Mucosa of rectum (tissue), 2 donors: Measurements from ENCODE around the gene LRRC28.

Source experiments
- H3K27ac ChIP-seq, 2 donors: one replicate each; pipeline ENCODE4 v1.7.0; 2013; ENCODE audit warnings: inconsistent platforms in 2 of 2, low read depth in 2 of 2, low read length in 2 of 2
- H3K27me3 ChIP-seq, 2 donors: one replicate each; pipeline ENCODE4 v1.7.0; 2013; ENCODE audit warnings: low read length in 2 of 2; ENCODE audit not compliant: control insufficient read depth in 2 of 2, insufficient read depth in 2 of 2
- H3K36me3 ChIP-seq, 2 donors: one replicate each; pipeline ENCODE4 v1.7.0; 2013; ENCODE audit warnings: low read length in 2 of 2; ENCODE audit not compliant: control insufficient read depth in 2 of 2, insufficient read depth in 2 of 2
- H3K4me1 ChIP-seq, 2 donors: one replicate each; pipeline ENCODE4 v1.7.0; 2013; ENCODE audit warnings: low read length in 2 of 2, mild to moderate bottlenecking in 1 of 2; ENCODE audit not compliant: control insufficient read depth in 2 of 2, insufficient read depth in 2 of 2
- H3K4me3 ChIP-seq, 2 donors: one replicate each; pipeline ENCODE4 v1.7.0; 2013; ENCODE audit warnings: low read length in 2 of 2
- H3K9ac ChIP-seq, 2 donors: one replicate each; pipeline ENCODE4 v1.7.0; 2013; ENCODE audit warnings: low read length in 2 of 2, low read depth in 1 of 2, mild to moderate bottlenecking in 1 of 2
- H3K9me3 ChIP-seq, 2 donors: one replicate each; pipeline ENCODE4 v1.7.0; 2013; ENCODE audit warnings: low read length in 2 of 2; ENCODE audit not compliant: control insufficient read depth in 2 of 2
- donor health status: healthy.
- donor health status: Normal muscosa, but diverticular disease.

LRRC28 gene

DNA sequence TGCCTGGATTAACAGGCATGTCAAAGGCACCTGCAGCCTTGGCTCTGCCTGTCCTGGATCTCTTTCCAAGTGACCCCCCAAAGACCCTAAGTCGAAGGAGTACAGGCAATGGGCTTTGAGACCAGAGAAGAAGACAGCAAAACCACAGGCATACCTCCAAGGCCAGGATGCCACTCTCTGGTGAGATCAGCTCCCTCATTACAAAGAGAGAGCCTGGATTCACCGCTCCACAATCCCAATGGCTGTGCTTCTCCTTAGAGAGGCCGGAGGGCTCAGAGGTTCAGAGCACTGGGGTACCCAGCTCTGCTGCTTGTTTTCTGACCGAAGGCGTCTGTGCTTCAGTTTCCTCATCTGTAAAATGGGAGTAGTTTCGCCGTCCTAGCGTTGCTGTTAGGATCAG, 160.0 kb downstream of the LRRC28 start:
- Histone ChIP-seq H3K4me1 (peaks cover 9 to 11% of the 10 kb centered on the region in 2 donors), H3K4me3 (no peak overlapping the region), H3K9me3 (no peaks in the 10 kb centered on the region), H3K36me3 (no peaks in the 10 kb centered on the region), H3K27ac (no peak overlapping the region), H3K27me3 (no peaks in the 10 kb centered on the region), H3K9ac (no peak overlapping the region)

DNA sequence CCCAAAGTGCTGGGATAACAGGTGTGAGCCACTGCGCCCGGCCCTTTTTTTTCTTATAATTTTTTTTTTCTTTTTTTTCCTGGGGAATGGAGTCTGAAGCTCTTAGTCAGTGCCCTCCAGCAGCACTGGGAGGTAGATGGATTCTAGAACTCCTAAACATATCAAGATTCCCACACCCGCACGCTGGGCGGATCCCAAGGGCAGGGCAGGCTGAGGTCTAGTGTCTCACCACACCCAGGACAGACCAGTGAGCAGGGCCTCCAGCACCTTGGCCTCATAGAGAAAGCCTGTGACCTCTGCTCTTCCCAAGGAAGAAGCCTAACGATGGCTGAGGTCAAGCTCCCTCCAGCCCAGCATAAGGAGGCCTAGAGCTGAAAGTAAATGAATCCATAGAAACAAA, 160.8 kb downstream of the LRRC28 start:
- Histone ChIP-seq H3K27me3 (no peaks in the 10 kb centered on the region), H3K36me3 (no peaks in the 10 kb centered on the region), H3K9me3 (no peaks in the 10 kb centered on the region), H3K4me3 (no peak overlapping the region), H3K4me1 (peaks cover 9 to 11% of the 10 kb centered on the region in 2 donors), H3K9ac (no peak overlapping the region), H3K27ac (no peak overlapping the region)

DNA sequence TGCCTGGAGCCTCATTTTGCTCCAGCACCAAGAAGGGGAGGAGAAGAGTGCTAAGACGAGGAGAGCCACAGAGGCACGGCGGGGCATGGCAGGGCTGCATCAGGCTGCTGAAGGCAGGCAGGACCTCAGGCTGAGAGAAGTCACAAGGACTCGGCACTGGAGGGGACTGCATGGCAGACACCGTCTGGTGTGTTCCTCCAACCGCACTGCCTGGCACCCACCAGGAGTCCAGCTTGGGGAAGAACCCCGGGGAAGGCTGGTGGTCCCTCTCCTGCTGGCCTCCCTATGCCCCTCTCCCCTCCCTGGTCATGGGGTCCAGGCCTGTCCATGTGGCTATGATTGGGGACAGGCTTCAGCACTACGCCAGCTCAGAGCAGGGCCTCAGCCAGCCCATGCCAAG, 161.3 kb downstream of the LRRC28 start:
- no peak overlapping the region for H3K4me3 ChIP-seq
- no peaks in the 10 kb centered on the region for H3K9me3 ChIP-seq
- H3K36me3 ChIP-seq = no peaks in the 10 kb centered on the region
- no peak overlapping the region for H3K9ac ChIP-seq
- peaks cover 9 to 11% of the 10 kb centered on the region in 2 donors for H3K4me1 ChIP-seq
- no peak overlapping the region for H3K27ac ChIP-seq
- no peaks in the 10 kb centered on the region for H3K27me3 ChIP-seq

DNA sequence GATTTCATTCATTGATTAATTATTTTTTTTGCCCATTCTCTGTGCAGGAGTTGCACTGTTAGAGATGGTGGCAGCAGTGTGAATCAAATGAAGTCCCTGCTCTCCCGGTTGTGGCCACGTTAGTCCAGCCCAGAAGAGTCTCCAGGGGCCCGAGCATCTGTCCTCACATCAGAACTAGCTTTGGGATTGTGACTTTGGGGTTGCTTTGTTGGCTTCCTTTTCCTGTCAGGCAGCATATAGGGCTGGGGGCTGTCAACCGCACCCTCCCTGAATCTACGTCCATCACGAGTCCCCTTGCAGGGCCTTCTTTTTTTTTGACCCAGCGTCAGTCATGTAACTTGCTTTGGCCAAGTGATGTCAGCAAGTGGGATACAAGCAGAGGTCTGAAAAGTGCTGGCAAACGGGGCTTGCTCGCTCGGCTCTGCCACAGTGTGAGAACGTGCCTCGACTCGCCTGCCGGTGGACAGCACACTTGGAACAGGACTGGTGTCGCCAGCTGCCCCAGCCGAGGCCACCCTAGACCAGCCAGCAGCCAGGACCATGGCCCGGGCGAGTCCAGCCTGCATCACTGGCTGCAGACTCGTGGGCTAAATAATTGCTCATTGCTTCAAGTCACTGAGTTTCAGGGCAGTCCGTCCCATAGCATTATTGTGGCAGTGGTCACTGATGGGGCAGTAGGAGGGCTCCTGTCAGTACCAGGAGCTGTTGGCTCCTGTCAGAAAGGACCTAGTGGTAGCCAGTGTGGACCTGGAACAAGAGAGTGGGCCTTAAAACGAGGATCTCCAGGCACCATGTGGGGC, 162.9 kb downstream of the LRRC28 start:
- Histone ChIP-seq H3K4me3 (no peak overlapping the region), H3K9ac (no peak overlapping the region), H3K27me3 (no peaks in the 10 kb centered on the region), H3K27ac (no peak overlapping the region), H3K4me1 (peaks cover 0 to under 1% of the 10 kb centered on the region in 2 donors), H3K9me3 (no peaks in the 10 kb centered on the region), H3K36me3 (no peaks in the 10 kb centered on the region)

DNA sequence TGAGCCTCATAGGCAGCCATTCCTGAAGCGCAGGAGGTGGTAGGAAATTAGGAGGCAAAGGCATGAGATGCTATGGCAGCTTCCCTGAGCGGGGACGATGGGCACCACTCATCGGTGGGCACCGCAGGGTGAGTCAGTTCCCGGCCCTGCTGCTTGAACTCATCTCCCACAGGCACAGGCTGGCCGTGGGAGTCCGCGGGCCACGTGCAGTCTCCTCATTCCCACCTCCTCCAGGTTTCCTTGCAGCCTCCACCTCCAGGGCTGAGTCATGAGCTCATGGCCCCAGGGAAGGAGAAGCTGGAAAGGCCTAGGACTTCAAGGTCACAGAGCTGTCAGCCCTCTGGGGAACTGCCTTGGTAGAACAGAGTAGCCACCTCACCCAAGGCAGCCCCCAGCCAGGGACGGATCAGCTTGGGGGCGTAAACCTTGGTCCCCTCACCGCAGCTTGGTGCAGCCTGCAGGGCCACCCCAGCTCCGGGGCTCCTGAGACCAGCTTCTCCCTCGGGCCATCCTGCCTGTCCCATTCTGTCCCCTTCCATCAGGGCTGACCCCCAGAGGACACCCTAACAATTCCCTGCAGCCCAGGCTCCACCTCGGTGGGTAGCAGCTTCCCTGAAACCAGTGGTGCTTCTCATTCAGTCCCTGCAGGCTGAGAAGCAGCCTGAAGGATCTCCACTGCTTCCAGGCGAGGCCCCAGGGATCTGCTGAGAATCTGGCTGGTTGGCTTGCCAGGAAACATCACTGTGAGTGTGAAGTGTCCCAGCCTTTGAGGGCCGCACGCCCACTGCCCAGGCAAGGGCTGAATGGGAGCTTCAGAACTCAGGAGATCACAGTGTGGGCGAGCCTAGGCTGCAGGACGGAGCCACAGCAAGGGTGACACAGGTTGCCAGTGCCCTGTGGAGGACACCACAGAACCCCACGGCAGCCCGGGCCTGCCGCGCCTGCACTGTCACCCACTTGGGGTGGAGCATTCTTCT, 163.8 kb downstream of the LRRC28 start:
- H3K36me3 ChIP-seq = no peaks in the 10 kb centered on the region
- no peaks in the 10 kb centered on the region for H3K27me3 ChIP-seq
- H3K27ac ChIP-seq = no peak overlapping the region
- H3K4me3 ChIP-seq = no peak overlapping the region
- H3K4me1 ChIP-seq = no peaks in the 10 kb centered on the region
- H3K9ac ChIP-seq = no peak overlapping the region
- H3K9me3 ChIP-seq = no peaks in the 10 kb centered on the region

DNA sequence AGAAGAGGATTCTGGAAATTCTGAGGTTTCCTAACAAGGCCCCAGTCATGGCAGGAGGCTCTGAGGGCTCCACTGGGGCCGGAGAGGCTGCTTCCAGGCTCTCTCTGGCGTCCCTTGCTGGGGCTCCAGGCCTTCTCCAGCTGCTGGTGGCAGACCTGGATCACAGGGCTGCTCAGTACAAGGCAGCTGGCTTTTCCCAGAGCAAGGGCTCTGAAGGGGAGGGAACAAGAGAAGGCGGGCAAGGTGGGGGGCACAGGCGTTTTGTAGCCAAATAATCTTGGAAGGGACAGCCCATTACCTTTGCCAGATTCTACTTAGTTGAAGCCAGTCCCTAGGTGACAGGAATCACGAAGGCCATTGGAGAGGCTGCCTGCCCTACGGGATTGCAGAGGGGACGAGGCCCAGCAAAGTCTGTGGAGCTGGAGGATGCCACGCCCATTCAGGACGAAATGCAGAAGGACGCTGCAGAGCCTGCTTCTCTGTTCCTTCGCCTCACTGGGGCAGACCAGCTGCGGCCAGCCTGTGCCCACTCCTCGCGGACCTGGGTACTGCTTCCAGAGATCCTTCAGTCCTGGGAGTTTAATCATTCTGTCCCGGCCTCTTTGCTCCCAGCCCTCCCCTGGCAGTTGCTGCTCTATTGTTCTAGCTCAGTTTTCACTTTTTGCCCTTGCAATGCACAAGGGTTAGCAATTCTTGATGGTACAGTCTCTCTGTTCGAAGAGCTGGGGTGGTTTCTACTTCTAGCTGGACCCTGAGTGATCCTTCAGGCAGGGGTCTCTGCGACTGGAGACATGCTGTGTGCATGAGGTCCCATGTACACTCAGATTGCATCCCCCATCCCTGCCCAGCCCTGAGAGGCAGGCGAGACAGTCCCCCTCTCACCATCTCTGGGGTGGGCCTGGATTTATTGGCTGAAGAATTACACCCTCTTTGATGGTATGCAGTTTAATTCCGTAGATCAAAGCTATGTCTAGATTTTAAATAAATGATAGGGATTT, 165.2 kb downstream of the LRRC28 start:
- no peak overlapping the region for H3K27ac ChIP-seq
- H3K4me3 ChIP-seq = no peak overlapping the region
- H3K4me1 ChIP-seq = no peaks in the 10 kb centered on the region
- H3K36me3 ChIP-seq = no peaks in the 10 kb centered on the region
- no peaks in the 10 kb centered on the region for H3K27me3 ChIP-seq
- no peaks in the 10 kb centered on the region for H3K9me3 ChIP-seq
- no peak overlapping the region for H3K9ac ChIP-seq

DNA sequence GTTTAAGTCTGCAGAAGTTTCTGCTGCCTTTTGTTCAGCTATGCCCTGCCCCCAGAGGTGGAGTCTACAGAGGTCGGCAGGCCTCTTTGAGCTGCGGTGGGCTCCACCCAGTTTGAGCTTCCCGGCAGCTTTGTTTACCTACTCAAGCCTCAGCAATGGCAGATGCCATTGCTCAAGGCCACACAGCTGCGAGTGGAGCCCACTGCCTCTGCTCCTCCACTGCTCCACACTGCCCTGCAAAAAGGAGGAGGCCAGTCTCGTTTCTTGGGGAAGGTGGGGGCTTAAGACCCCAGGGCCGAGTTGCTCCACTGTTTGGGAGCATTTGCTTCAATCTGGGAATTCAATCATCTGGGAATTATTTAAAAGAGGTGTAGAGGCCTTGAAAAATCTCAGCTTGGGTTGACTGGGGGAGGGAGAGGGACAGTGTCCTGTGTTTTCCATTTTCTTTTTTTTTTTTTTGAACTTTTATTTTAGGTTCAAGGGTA, 169.9 kb downstream of the LRRC28 start:
- no peak overlapping the region for H3K27ac ChIP-seq
- peaks cover 12 to 13% of the 10 kb centered on the region in 2 donors for H3K4me1 ChIP-seq
- no peak overlapping the region for H3K9ac ChIP-seq
- no peaks in the 10 kb centered on the region for H3K27me3 ChIP-seq
- no peaks in the 10 kb centered on the region for H3K9me3 ChIP-seq
- no peak overlapping the region for H3K4me3 ChIP-seq
- no peaks in the 10 kb centered on the region for H3K36me3 ChIP-seq

DNA sequence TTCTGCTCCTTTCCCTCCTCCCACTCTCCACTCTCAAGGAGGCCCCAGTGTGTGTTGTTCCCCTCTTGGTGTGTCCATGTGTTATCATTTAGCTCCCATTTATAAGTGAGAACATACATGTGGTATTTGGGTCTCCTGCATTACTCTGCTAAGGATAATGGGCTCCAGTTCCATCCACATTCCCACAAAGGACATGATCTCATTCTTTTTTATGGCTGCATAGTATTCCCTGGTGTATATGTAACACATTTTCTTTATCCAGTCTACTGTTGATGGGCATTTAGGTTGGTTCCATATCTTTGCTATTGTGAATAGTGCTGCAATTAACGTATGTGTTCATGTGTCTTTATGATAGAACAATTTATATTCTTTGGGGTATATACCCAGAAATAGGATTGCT, 170.5 kb downstream of the LRRC28 start:
- no peak overlapping the region for H3K27ac ChIP-seq

DNA sequence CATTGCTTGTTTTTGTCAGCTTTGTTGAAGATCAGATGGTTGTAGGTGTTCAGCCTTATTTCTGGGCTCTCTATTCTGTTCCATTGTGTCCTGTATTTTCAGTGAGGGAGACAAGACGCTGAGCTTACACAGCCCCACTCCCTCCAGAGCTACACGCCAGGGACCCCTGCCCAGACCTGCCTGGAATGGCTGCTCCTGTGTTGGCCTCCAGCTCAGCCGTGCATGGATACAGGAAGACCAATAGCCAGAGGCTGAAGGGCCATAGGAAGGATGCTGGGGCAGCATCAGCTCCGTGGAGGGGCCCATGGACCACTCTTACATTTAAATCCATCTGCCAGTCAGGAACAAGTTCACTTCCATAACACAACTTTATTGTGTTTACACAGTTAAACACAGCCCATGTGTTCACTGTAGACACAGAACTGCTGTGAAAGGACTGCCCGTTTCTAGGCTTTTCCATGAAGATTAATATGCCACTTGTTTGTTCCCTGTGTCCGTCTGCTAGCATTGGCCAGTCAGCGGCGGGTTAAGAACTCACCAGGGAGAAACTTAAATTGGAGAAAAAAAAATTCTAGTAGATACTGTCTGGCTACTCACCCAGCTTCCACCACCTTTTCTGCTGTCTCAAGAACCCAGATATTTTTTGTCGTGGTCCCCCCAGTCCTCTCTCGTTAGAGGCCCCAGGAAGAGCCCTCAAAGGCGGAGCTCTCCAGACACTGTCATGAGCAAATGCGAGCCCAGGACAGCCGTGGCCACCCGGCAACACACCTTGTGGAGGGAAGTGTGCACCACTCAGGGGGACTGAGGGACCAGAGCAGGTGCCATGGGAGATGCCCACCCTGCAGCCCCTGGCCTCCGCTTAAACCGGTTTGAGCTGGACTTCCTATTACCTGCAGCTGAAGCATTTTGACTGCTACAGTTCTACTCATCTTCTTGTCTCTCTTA, 172.2 kb downstream of the LRRC28 start:
- H3K9me3 ChIP-seq = no peaks in the 10 kb centered on the region
- H3K4me3 ChIP-seq = no peak overlapping the region
- no peaks in the 10 kb centered on the region for H3K36me3 ChIP-seq
- peaks cover 17 to 20% of the 10 kb centered on the region in 2 donors for H3K4me1 ChIP-seq
- H3K9ac ChIP-seq = no peak overlapping the region
- no peaks in the 10 kb centered on the region for H3K27me3 ChIP-seq
- no peak overlapping the region for H3K27ac ChIP-seq

More for the DNA sequence above, 170.5 kb downstream of the LRRC28 start:
- H3K9ac ChIP-seq = no peak overlapping the region
- no peaks in the 10 kb centered on the region for H3K36me3 ChIP-seq
- H3K4me3 ChIP-seq = no peak overlapping the region
- H3K27me3 ChIP-seq = no peaks in the 10 kb centered on the region
- H3K4me1 ChIP-seq = peaks cover 17% of the 10 kb centered on the region in 2 donors
- H3K9me3 ChIP-seq = no peaks in the 10 kb centered on the region
